ENCODE results near the gene FAM117A. TPM values are rescaled to one million over a fixed set of nuclear protein-coding genes. Genes with fewer than 3 reads are reported as not detected.

Gene FAM117A
- total and polyA plus RNA-seq, 2 of the 8 experiments (the other 6 are each of a cell fraction or from before 2014, with no cell fraction given), result 28.4 to 45.7 TPM

- Histone ChIP-seq H3K27me3 (replicated peaks in 1 of 4; ENCODE audit: control insufficient read depth in 3 of 4, extremely low read depth in 1 of 4, insufficient read depth in 3 of 4, low read length in 3 of 4) (no peaks in the 10 kb centered on the region), H3K4ac (replicated peaks; ENCODE audit: insufficient read length, low read depth, low read length) (no peak overlapping the region), H3K4me2 (ENCODE audit: insufficient read depth in 1 of 2, low read depth in 2 of 2, low read length in 2 of 2) (no peak overlapping the region), H3K9me3 (ENCODE audit: insufficient read depth in 2 of 2, low read depth in 1 of 2, low read length in 1 of 2) (no peaks in the 10 kb centered on the region), H4K5ac (ENCODE audit: insufficient read length, low read depth, low read length) (no peak overlapping the region), H3K4me3 (ENCODE audit: extremely low read depth in 1 of 4, insufficient read depth in 2 of 4, low read depth in 3 of 4, low read length in 4 of 4) (no peak overlapping the region), H4K8ac (ENCODE audit: extremely low read depth, insufficient read depth, low read length) (no peak overlapping the region), H3K23me2 (ENCODE audit: low read depth, low read length) (no peaks in the 10 kb centered on the region), H2BK20ac (ENCODE audit: low read length) (no peak overlapping the region), H3K4me1 (replicated peaks in 1 of 4; ENCODE audit: control insufficient read depth in 3 of 4, insufficient read depth in 4 of 4, low read length in 3 of 4) (peaks cover 0 to 3% (median 0%) of the 10 kb centered on the region in 4 experiments; a peak in 2 of 7 replicates), H2BK12ac (ENCODE audit: low read depth, low read length) (no peak overlapping the region), H3K14ac (ENCODE audit: insufficient read length) (no peak overlapping the region), H3K18ac (ENCODE audit: extremely low read depth, low read length) (no peak overlapping the region), H2AFZ (ENCODE audit: low read length) (no peak overlapping the region), H3K27ac (ENCODE audit: low read depth, low read length) (no peak overlapping the region), H3K9ac (replicated peaks in 1 of 4; ENCODE audit: extremely low read depth in 1 of 4, low read depth in 3 of 4, low read length in 3 of 4) (no peak overlapping the region), H3K79me2 (ENCODE audit: control insufficient read depth in 1 of 2, insufficient read depth in 2 of 2, low read length in 2 of 2) (no peaks in the 10 kb centered on the region), H2BK15ac (ENCODE audit: low read length) (no peak overlapping the region), H3K23ac (ENCODE audit: insufficient read length) (no peak overlapping the region), H4K91ac (replicated peaks; ENCODE audit: insufficient read length, low read length) (no peak overlapping the region), H3K56ac (replicated peaks; ENCODE audit: insufficient read length, low read depth, low read length) (no peak overlapping the region), H2BK5ac (ENCODE audit: low read depth, low read length) (no peak overlapping the region), H3K79me1 (ENCODE audit: low read depth, low read length) (no peaks in the 10 kb centered on the region), H4K20me1 (replicated peaks in 1 of 2; ENCODE audit: control insufficient read depth in 1 of 2, insufficient read depth in 2 of 2, low read length in 2 of 2) (no peaks in the 10 kb centered on the region), H3K36me3 (ENCODE audit: control insufficient read depth in 2 of 4, insufficient read depth in 4 of 4, low read length in 3 of 4) (no peaks in the 10 kb centered on the region), H2AK5ac (ENCODE audit: low read depth, low read length) (no peak overlapping the region), H2BK120ac (replicated peaks; ENCODE audit: low read depth, low read length) (no peak overlapping the region)
- no peak for DNase-seq (ENCODE audit: low read depth in 1 of 2, low spot score in 2 of 2)
- POLR2A ChIA-PET (ENCODE audit: partially characterized antibody), result interaction anchor here (0.7 to 6.6 kb wide), 4 partner anchors 10 to 45 kb away, joined by 3 to 59 read pairs (median 13); partner anchors contain the start of genes FAM117A and KAT7
- FAIRE-seq, result no peak
- TF ChIP-seq TEAD4 (IDR thresholded peaks at IDR 0.05; ENCODE audit: low read depth, low read length), result 0 out of 2 replicates have a peak, but pooled peaks have one; percentile 6
- no peak for TF ChIP-seq GTF2F1 (IDR thresholded peaks at IDR 0.05; ENCODE audit: borderline replicate concordance, low read depth, low read length)
- TF ChIP-seq SP2 (IDR thresholded peaks at IDR 0.05; ENCODE audit: low read length), result no peak
- TF ChIP-seq YY1 (IDR thresholded peaks at IDR 0.05; ENCODE audit: low read depth, low read length), result peak; percentile 62; the same call in 1 of the 2 replicates
- no peak for TF ChIP-seq BACH1 (IDR thresholded peaks at IDR 0.05; ENCODE audit: low read length)
- 83% methylated on average over 2 of the region's 2 CpGs; no CpG with 5 or more reads in 1 of the 2 experiments for WGBS, 2 experiments (ENCODE audit: extremely low coverage in 1 of 2, insufficient coverage in 1 of 2, insufficient read length in 1 of 2, insufficient replicate concordance in 2 of 2, low coverage in 1 of 2, low lambda C conversion rate in 2 of 2, missing lambda C conversion rate in 1 of 2)
- CTCF ChIA-PET (ENCODE audit: partially characterized antibody), result interaction anchor here (0.6 to 2.5 kb wide), 7 partner anchors 11 to 220 kb away, joined by 3 to 12 read pairs (median 5); partner anchors contain the start of gene SLC35B1
Observed at GRCh38 chr17:49777563-49777962, 13.6 kb upstream of the FAM117A start.

Measured in H1 (cell line).